Esophagus muscularis mucosa (tissue), 4 donors: ENCODE data around the gene DLD. TPM values are rescaled to one million over a fixed set of nuclear protein-coding genes. Genes with fewer than 3 reads are reported as not detected.
A peak's percentile ranks its signal among the peaks of the same experiment; 100 is the strongest.

Experiments
- DNase-seq: peaks from one replicate; pipeline ENCODE4 v3.0.0-alpha.2; 2017; ENCODE audit errors: extremely low spot score
- H3K27ac ChIP-seq, 4 donors: fragments of 200-600 bp; sonication (generic); replicated peaks in 1 of 4; 1 replicate in 3 of 4; 2 replicates in 1 of 4; pipeline ENCODE4 v1.5.1; 2016 to 2019; ENCODE audit warnings: mild to moderate bottlenecking in 1 of 4
- H3K27me3 ChIP-seq, 4 donors: fragments of 200-600 bp; sonication (generic); one replicate each; pipeline versions ENCODE4 v1.5.1 to v1.6.0; 2016 to 2019
- H3K36me3 ChIP-seq, 4 donors: fragments of 200-600 bp; sonication (generic); one replicate each; pipeline ENCODE4 v1.5.1; 2016 to 2019
- H3K4me1 ChIP-seq, 4 donors: fragments of 200-600 bp; sonication (generic); one replicate each; pipeline ENCODE4 v1.5.1; 2016 to 2019
- H3K4me3 ChIP-seq, 4 donors: fragments of 200-600 bp; sonication (generic); 1 replicate in 2 of 4; 2 replicates in 2 of 4; pipeline ENCODE4 v1.5.1; 2016 to 2019; ENCODE audit warnings: mild to moderate bottlenecking in 4 of 4, moderate library complexity in 1 of 4
- H3K9me3 ChIP-seq, 4 donors: fragments of 200-600 bp; sonication (generic); 1 replicate in 3 of 4; 2 replicates in 1 of 4; pipeline ENCODE4 v1.5.1; 2016 to 2019
- EP300 ChIP-seq: sonication (generic); formaldehyde crosslinking; IDR thresholded peaks from one replicate; pipeline ENCODE4 v1.6.1; 2017; ENCODE audit warnings: antibody characterized with exemption
- POLR2A ChIP-seq: fragments of 450-650 bp; IDR thresholded peaks from one replicate; pipeline ENCODE4 v1.6.1; 2017; ENCODE audit warnings: antibody characterized with exemption, moderate library complexity, mild to moderate bottlenecking, low read depth
- POLR2AphosphoS5 ChIP-seq, 2 donors: sonication (generic); formaldehyde crosslinking; IDR thresholded peaks; one replicate each; pipeline ENCODE4 v1.6.1; 2017; ENCODE audit warnings: antibody characterized with exemption in 2 of 2
- WGBS: methylation state at CpG from one replicate; pipeline ENCODE4 v1.1.5; 2018; 5-methylcytosine and 5-hydroxymethylcytosine counted together
- intact Hi-C: fragments of 100-400 bp; cut with DNase I; formaldehyde crosslinking; loops from one replicate; pipeline ENCODE4 v1.15.1; 2023
- total RNA-seq, 4 donors: library from RNA; depleted of rRNA; stranded (reverse); fragments of >200 nt; gene quantifications; one replicate each; pipeline versions ENCODE4 v1.1.0 to v1.2.1, GENCODE V29; 2016
- TF ChIP-seq, protein P1 (sequence below), 3 experiments: fragments of 200-600 bp in 2 of 3; fragments of 450-650 bp in 1 of 3; sonication (generic) in 2 of 3; IDR thresholded peaks; one replicate each; pipeline ENCODE4 v1.5.1; 2017 to 2019; ENCODE audit warnings: antibody characterized with exemption in 3 of 3, mild to moderate bottlenecking in 2 of 3, moderate library complexity in 1 of 3

The DLD gene
- total RNA-seq, 4 donors from 2014 or later, result 99.9 to 135 (median 119) TPM

DNA sequence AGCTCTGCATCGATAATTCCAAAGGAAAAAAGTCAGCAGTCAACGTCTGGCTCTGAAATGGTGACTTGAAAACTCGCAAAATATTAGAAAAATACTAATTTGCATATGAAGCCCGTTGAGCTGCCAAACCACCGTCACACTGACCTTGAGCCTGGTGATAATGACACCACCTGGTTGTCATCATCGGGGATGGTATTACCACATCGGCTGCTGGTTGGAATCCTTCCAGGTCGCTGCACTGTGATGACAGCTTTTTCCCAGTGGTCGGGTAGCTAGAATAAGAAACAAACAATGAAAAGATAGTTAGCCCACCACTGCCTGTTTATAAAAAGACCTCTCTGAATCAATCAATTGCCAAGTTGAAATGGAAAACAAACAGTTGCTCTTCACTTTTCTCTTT is 70.4 kb downstream of the DLD start:
- H3K27me3 ChIP-seq, result no peaks in the 10 kb centered on the region
- no peak overlapping the region for H3K4me3 ChIP-seq
- intact Hi-C loops, result no loop called here
- DNase-seq, result no peak
- peaks cover 28 to 66% (median 62%) of the 10 kb centered on the region in 4 donors for H3K4me1 ChIP-seq
- H3K9me3 ChIP-seq, result no peaks in the 10 kb centered on the region
- TF ChIP-seq POLR2AphosphoS5 (IDR thresholded peaks at IDR 0.05) (peak; percentile 57 to 78), POLR2A (no peak), EP300 (no peak)
- TF ChIP-seq, protein P1, sequence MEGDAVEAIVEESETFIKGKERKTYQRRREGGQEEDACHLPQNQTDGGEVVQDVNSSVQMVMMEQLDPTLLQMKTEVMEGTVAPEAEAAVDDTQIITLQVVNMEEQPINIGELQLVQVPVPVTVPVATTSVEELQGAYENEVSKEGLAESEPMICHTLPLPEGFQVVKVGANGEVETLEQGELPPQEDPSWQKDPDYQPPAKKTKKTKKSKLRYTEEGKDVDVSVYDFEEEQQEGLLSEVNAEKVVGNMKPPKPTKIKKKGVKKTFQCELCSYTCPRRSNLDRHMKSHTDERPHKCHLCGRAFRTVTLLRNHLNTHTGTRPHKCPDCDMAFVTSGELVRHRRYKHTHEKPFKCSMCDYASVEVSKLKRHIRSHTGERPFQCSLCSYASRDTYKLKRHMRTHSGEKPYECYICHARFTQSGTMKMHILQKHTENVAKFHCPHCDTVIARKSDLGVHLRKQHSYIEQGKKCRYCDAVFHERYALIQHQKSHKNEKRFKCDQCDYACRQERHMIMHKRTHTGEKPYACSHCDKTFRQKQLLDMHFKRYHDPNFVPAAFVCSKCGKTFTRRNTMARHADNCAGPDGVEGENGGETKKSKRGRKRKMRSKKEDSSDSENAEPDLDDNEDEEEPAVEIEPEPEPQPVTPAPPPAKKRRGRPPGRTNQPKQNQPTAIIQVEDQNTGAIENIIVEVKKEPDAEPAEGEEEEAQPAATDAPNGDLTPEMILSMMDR (IDR thresholded peaks at IDR 0.05), result no peak
- 48% methylated on average over 9 of the region's 9 CpGs for WGBS
- peak overlapping the region; percentile 79 to 86 (median 80) for H3K27ac ChIP-seq
- H3K36me3 ChIP-seq, result peaks cover 0 to 86% (median 69%) of the 10 kb centered on the region in 4 donors

DNA sequence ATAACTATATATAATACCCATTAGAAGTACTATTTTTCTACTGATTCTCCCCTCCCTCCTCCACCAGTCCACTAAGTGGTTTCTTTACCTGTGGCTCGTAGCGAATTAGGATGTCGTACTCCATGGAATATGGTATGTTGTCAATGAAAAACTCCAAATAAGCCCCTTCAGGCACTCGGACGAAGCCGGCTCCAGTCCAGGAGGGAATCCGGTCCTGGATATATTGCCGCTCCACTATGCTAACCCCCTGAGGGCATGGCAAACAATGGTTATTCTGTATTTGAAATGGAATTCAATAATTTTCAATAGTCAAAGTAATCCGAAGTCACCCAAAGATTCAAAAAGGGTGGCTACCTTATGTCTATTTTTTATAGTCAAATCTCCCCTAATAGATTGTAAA is 71.8 kb downstream of the DLD start:
- H3K4me3 ChIP-seq, result no peak overlapping the region
- no peaks in the 10 kb centered on the region for H3K9me3 ChIP-seq
- DNase-seq, result no peak
- WGBS, result 99% methylated on average over 9 of the region's 9 CpGs
- no peaks in the 10 kb centered on the region for H3K27me3 ChIP-seq
- H3K4me1 ChIP-seq, result peaks cover 33 to 66% (median 59%) of the 10 kb centered on the region in 4 donors
- TF ChIP-seq POLR2A, result no peak
- no peak for TF ChIP-seq POLR2AphosphoS5 (IDR thresholded peaks at IDR 0.05)
- TF ChIP-seq, protein P1 (IDR thresholded peaks at IDR 0.05), result no peak
- no peak for TF ChIP-seq EP300
- H3K36me3 ChIP-seq, result peaks cover 0 to 78% (median 64%) of the 10 kb centered on the region in 4 donors
- intact Hi-C loops, result no loop called here
- H3K27ac ChIP-seq, result peak overlapping the region; percentile 79 to 84 (median 80)

GRCh38 chr7:107964510-107964909 is 73.5 kb downstream of the DLD start:
- peaks cover 30 to 64% (median 53%) of the 10 kb centered on the region in 4 donors for H3K4me1 ChIP-seq
- no peak for DNase-seq
- no peak for TF ChIP-seq POLR2AphosphoS5 (IDR thresholded peaks at IDR 0.05)
- H3K27ac ChIP-seq, result peak overlapping the region in 2 of 4 donors; percentile 79 to 84
- H3K27me3 ChIP-seq, result no peaks in the 10 kb centered on the region
- intact Hi-C loops, result no loop called here
- WGBS, result 92% methylated on average over 11 of the region's 11 CpGs
- peaks cover 0 to 71% (median 57%) of the 10 kb centered on the region in 4 donors for H3K36me3 ChIP-seq
- no peaks in the 10 kb centered on the region for H3K9me3 ChIP-seq
- H3K4me3 ChIP-seq, result no peak overlapping the region

DNA sequence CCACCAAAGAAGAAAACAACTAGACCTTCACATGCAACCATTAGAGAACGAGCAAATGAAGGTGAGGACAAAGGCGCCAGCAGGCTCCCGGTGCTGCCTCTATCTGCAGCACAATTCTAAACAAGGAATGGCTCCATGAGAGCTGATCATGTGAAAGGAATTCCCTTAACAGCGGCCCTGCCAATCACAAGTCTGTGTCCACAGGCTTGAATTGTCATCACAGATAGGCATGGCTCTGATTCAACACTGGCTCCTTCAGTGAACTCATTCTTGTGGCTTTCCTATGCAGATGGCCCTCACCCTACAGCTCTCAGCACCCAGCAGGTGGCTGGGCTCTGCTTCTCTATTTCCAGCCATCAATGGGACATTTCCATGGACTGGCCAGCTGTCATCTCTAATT is 75.7 kb downstream of the DLD start:
- no peaks in the 10 kb centered on the region for H3K27me3 ChIP-seq
- no peaks in the 10 kb centered on the region for H3K9me3 ChIP-seq
- H3K4me1 ChIP-seq, result peaks cover 45 to 64% (median 53%) of the 10 kb centered on the region in 4 donors
- H3K27ac ChIP-seq, result peak overlapping the region; percentile 54 to 84 (median 66)
- H3K36me3 ChIP-seq, result peaks cover 0 to 54% (median 42%) of the 10 kb centered on the region in 4 donors
- 74% methylated on average over 4 of the region's 4 CpGs for WGBS
- intact Hi-C loops, result no loop called here
- DNase-seq, result no peak
- TF ChIP-seq POLR2A (no peak), POLR2AphosphoS5 (IDR thresholded peaks at IDR 0.05) (peak; percentile 37 to 64)
- no peak overlapping the region for H3K4me3 ChIP-seq

DNA sequence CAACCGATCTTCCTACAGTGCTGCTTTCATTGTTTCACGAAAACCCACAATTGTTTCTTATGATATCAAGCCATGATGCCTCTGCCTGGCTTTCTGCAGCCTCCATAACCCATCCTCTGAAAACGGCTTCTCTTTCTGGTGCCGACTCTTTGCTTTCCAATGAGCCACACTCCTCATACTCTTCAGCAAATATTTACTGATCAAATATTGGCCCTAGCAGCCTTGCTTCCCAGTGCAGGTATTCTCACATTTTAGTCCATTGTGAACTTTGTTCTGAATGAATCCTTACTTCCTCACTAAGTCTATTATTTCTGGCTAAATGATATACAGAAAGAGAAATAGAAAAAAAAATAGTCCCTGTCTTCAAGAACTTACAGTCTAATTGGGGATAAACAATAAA is 76.4 kb downstream of the DLD start:
- peaks cover 0 to 48% (median 39%) of the 10 kb centered on the region in 4 donors for H3K36me3 ChIP-seq
- peak overlapping the region; percentile 54 to 84 (median 66) for H3K27ac ChIP-seq
- WGBS, result 97% methylated on average over 4 of the region's 4 CpGs

More for the DNA sequence above, 76.4 kb downstream of the DLD start:
- H3K4me3 ChIP-seq, result no peak overlapping the region
- TF ChIP-seq POLR2A, result no peak
- TF ChIP-seq, protein P1 (IDR thresholded peaks at IDR 0.05), result no peak
- TF ChIP-seq POLR2AphosphoS5 (IDR thresholded peaks at IDR 0.05), result no peak
- TF ChIP-seq EP300, result no peak
- intact Hi-C loops, result no loop called here
- no peaks in the 10 kb centered on the region for H3K27me3 ChIP-seq
- H3K9me3 ChIP-seq, result no peaks in the 10 kb centered on the region
- DNase-seq, result no peak
- H3K4me1 ChIP-seq, result peaks cover 46 to 64% (median 53%) of the 10 kb centered on the region in 4 donors
